Neural progenitor cell (in vitro differentiated cells): ENCODE measurements around the gene SP110.

Source experiments
- CTCF ChIP-seq: fragments of 200-600 bp; sonication (generic); IDR thresholded peaks from 2 replicates; pipeline ENCODE4 v1.5.1; 2017; ENCODE audit warnings: antibody characterized with exemption, mild to moderate bottlenecking
- EZH2 ChIP-seq: fragments of 200-600 bp; sonication (generic); IDR thresholded peaks from 2 replicates; pipeline ENCODE4 v1.6.1; 2017; ENCODE audit warnings: antibody characterized with exemption, mild to moderate bottlenecking, moderate library complexity
- EZH2phosphoT487 ChIP-seq: fragments of 200-600 bp; sonication (generic); IDR thresholded peaks from 2 replicates; pipeline ENCODE4 v1.6.1; 2017; ENCODE audit warnings: antibody characterized with exemption

DNA sequence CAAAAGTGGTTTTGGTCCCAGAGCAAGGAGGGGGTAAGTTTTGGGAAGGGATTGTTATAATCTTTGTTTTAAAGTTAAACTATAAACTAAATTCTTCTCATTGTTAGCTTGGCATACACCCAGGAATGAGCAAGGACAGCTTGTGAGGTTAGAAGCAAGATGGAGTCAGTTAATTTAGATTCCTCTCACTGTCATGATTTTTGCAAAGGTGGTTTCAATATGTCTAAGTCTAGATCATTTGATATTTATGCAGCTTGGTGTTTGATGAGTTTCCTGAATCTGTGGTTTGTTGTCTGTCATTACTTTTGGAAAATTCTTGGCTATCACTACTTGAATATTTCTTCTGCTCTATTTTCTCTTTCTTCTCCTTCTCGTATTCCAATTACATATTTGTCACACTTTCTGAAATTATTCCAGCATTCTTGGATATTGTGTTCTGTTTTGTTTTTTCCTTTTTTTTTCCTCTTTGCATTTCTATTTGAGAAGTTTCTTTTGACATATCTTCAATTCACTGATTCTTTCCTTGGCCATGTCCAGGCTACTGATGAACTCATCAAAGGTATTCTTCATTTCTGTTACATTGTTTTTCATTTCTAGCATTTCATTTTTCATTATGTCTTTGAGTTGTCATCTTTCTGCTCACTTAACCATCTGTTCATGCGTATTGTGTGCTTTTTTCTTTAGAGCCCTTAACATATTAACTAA, 10.9 kb upstream of the SP110 start:
- TF ChIP-seq CTCF (no peak), EZH2 (no peak), EZH2phosphoT487 (no peak)
